HG03280 (cell line): ENCODE measurements around the gene GOLT1A.

ENCODE experiments used
- ATAC-seq: cut with Tn5 transposase; IDR thresholded peaks from one replicate; pipeline ENCODE4 v1.9.1; 2021; ENCODE audit warnings: mild to moderate bottlenecking, moderate library complexity; ENCODE audit not compliant: unreplicated experiment

The GOLT1A gene, protein sequence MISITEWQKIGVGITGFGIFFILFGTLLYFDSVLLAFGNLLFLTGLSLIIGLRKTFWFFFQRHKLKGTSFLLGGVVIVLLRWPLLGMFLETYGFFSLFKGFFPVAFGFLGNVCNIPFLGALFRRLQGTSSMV

DNA sequence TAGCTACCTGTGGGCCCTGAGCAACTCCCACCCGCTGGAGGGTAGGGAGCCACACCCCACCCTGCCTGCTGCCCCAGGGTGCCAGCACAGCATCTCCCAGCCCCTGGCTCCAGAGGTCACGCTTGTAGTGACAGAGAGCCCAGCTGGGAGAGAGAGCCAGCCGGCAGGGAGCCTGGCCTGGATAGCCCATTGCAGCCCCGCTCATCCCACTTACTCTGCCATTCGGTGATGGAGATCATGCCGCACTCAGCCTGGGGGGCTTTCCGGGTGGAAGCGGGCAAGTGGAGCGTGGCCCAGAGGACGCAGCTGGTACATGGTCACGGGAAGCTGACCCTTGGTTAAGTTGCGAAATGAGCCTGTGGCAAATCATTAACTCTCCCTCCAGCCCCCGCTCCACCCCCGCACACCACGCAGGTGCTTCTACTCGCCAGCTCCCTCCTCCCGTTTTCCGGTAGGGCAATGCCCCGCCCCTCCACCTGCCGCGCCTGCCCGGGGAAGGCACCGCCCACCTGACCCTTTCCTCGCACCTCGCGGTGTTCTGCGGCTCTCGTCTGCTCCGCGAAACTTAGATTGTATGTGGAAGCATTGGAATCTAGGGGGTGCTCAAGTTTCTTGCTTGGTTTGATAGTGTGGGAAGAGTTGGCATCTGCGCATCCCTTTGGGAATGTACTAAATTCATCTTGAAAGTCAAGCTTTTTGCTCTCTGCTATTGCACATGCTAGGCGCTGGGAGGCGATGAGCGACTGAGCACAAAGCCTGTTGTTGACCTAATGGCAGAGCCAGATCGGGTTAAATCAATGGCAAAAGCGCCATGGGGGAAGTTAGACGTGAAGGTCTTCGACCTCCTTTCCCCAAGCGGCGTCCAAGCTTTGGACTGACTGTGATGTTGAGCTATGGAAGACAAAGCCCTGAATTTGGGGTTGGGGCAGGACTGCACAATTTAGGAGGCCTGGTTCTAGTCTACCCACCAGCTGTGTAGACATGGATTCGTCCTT, at the start of gene GOLT1A:
GOLT1A (minus strand) TSS at position 321 of the 995 bp plus-strand sequence; CDS start at position 239, 82 bp downstream.
- no peak for ATAC-seq

DNA sequence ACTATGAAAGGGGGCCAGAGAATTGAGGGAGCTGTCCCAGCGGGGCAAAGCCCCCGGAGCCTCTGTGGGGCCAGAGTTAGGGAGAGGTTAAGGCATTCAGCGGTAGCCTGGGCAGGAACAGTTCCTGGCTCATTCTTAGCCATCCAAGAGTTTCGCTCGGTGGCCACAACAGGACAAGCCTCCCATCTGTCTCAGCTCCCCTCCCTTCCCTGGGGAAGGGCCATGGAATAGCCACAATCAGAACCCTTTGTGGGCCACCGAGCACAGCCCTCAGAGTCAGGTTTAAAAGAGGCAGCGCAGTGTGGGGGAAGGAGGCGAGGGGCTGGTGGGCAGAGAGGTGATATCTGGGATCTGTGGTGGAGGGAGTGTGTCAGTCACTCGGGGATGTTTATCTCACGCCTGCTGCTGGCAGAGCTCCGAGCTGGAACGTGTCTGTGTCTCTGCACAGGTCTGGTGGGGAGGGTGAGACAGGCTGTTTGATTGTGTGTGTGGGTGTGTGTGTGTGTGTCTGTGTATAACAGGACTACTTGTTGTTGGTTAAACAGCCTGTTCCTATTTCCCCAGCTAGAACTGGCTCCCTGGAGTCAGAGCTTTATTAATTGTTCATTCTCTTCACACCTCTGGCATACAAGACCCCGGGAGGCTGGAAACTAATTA, 49.6 kb upstream of the GOLT1A start:
- ATAC-seq = no peak

DNA sequence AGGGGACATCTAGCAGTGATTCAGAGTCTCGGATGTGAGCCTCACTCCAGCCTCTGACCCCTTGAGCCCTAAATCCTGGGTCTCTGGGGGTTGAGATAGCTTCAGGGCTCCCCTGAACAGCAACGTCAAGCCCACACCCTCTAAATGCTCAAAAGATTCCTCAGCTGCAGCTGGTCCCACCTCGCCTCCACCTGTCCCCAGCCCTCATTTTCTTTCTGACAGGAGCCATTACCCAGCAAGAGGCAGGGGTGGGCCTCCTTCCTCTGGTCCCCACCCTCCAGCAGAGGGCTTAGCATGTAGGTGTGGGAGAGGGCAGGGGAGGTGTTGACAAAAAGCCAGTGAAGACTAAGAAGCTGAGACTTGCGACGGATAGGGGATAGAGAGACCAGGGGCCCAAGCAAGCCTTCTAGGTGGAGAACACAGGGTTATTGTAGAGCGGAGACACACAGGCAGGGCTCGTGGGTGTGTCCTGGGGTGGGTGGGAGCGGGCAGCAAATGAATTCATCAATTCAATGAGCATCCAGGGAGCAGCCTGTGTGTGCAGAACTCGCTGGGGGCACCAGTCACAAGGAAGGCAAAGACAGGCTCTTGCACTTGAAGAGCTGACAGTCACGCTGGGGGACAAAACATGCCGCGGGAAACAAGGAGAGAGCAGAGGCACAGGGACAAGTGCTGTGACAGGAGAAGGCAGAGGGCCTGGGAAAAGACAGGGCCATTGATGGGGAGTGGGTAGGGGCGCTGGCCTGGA, 48.9 kb upstream of the GOLT1A start:
- ATAC-seq = no peak

DNA sequence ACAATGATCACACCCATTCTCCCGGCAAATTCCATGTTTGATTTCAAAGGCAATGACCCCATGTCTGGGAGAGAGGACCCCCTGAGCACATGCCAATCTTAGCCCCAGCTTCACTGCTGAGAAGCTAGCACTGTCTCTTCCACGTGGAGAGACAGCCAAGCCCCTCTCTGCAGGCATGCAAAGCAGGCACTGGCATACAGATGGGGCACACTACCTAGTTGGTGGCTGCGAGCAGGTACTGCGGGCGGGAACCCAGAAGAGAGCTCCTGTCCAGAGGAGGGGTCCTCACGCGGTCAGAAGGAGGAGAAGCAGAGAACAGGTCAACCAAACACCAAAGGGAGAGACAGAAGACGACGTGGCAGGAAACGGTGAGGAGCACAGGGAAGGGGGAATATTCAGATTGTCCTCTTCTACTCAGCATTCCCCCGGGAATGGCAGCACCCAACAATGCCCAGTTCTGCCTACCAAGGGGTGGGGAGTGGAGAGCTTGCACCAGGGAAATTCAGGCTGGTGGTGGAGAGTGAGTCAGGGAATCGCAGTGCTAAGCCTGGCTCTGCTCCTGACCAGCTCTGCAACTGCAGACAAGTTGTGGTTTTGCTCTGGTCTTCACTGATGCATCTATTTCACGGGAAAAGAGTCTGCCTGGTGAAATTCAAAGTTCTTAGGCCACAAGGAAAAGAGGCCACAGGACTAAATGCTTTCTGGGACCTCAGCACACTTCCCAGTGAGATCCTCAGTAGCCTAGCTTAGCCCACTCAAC, 48.1 kb upstream of the GOLT1A start:
- no peak for ATAC-seq

DNA sequence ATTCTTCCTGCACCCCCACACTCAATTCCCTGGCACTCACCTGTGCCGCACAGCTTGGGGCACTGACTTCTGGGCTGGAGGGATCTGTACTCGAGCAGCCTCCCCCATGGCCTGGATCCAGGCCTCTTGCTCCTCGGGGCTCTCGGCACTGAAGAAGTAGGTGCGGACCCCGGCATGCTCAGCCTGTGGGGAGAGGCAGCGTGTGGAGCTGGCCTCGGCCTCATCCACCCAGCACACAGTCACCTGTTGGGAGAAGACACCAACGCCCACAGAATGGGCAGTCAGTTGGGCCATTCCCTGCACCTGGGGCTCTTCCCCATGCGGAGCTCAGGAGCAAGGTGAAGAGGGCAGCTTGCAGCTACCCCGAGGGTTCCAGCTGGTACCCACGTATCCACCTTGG, 47.5 kb upstream of the GOLT1A start:
- no peak for ATAC-seq

DNA sequence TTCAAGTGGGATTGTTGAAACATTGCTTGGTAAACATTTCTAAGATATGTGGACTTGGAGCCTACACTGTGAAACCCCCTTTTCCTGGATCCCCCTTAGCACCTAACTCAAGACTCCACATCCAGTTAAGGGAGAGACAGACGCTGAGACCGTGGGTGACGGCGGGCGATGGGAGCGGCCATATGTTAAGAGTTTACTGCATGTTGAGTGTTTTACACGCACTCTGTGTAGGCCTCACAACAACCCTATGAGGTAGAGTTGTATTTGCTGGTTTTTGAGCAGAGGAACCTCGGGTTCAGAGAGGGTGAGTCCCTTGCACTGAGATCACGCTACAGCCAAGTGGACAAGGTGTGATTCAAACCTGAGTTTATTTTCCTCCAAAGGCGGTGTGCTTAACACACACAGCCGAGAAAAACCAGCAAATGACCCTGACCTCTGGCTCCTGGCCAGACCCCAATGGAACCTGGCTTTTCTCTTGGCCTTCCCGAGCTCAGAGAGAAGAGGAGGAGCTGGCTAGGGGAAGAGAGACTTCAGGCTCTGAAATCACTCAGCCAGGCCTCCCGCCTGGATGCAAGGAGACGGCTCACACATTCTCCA, 46.9 kb upstream of the GOLT1A start:
- no peak for ATAC-seq

DNA sequence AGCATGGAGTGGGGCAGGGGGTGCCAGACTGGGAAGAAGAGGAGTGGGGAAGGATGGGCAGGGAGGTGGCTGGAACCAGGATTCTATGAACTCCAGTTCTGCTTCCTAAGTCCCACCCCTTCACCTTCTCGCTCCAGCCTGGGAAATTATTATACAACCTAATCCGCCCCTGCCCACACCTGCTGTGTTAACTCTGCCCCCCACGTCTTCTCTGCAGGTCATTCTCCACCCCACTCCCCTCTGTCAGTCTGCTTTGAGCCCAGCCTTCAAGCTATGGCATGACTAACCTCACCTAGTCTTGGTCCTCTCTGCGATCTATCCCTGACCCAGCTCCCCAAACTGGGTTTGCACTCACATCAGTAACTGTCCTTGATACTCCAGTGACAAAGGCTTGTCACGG, 46.0 kb upstream of the GOLT1A start:
- ATAC-seq = no peak

DNA sequence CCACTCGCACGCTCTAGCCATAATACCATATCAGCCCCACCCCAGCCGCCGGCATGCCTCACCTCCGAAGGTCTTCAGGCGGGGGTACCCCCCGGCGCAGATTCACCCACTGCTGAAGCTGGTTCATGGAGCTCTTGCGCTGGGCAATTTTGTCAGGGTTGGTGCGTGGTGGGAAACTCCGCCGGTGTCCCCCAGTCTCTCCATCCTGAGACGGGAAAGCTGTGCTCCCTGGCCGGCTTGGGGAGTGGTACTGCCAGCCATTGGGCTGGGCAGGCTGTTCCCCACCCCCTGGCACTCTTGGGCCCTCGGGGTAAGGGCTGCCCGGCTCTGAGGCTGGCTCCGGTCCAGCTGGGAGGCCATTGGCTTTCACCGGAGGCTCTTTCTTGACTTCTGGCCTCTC, 45.4 kb upstream of the GOLT1A start:
- no peak for ATAC-seq

DNA sequence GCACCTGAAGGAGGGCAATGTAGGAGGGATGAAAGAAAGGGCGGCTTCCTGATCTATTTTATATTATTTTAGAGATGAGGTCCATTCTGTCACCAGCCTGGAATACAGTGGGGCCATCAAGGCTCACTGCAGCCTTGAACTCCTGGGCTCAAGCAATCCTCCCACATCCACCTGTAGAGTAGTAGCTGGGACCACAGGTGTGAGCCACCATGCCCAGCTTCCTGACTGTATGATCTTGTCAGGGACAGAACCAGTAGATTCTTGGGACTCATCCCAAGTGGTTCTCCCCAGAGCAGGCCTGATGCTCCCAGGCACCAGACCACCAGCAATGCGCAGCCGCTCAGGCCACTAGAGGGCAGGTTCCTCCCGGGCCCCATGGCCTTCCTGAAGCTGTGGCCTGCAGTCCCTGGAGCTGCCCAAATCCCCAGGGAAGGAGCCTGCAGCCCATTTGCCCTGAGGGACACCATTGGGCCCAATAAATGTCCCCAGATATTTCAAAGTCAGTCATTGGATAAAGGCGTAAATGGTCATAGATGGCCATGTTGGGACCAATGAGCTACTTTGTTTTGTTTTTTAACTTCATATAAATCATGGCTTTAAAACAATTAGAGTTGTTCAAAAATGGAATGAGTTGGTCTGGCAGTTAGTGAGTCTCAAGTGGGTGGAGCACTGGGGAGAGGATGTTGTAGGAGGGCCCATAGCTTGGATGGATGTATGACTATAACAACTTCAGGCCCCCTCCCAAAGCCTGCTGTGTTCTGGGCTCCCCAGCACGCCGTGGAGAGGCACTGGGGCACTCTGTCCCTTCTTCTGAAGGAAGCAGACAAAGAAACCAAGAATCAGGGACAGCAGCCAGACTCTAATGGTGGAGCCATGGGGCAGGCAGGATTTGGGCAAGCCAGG, 44.7 kb upstream of the GOLT1A start:
- no peak for ATAC-seq

DNA sequence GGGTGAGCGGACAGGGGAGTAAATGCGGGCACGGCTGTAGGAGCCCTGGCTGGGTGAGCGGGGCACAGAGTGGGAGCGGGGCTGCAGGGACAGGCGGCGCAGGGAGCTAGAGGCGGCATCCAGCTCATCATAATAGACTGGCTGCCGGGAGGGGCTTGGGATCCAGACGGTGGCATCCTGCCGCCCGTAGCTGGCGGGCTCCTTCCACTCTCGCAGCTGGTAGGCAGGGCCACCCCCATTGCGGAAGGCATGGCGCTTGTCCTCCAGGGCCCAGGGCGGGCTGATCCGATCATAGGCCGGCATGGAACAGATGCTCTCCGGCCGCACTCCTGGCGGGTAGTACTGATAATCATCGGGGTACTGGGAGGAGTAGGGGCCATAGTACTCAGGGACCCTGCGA, 43.7 kb upstream of the GOLT1A start:
- ATAC-seq = no peak

DNA sequence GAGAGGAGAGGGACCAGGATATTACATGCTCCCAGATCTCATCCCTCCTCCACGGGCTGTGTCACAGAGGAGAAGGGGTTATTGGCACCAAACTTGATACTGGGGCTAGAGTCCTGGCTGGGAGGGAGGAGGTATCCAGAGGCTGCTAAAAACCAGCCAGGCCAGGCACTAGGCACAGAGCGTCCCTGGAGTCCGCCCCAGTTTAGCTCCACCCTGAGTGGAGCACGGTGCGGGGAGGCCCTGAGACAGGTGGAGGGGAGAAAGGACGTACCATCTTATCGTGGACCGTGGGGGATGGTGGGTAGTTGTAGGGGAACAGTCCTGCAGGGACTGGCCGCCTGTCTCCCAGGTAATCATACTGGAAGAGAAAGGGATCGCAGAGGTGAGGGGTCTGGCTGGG, 42.7 kb upstream of the GOLT1A start:
- no peak for ATAC-seq

DNA sequence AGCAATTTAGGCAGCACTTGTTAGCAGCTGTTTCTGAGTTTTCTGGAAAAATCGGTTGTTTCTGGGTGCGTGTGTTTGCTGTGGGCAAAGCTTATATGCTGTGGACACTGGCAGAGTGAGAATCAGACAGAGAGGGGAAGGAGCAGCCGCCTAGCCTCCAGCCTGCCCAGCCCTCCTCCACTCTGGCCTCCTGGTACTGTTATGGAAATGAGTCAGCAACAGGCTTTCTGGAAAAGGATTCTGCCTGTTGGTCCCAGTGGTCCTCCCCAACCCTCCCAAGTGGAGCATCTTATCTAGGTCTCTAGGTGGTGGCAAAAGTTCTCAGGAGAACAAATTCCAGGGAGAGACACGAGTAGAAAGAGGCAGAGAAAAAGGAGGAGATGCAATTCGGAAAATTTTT, 42.2 kb upstream of the GOLT1A start:
- ATAC-seq = no peak

DNA sequence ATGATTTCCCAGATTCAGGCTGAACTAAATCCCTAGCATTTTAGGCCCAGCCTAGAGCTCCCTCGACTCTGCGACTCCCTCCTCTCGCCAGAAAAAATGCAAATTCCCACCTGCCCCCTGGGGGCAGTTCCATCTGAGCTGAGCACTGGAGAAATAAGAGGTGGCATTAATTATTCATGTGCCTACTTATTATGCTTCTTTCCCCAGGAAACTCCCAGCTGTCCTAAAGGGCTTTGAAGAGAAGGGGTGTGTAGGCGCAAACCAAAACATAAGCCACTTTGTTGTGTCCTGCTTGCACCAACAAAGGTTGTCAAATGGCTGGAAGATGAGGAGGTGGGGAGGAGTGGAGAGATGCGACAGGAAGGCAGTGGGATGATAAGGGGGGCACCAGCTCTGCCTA, 41.4 kb upstream of the GOLT1A start:
- ATAC-seq = no peak

DNA sequence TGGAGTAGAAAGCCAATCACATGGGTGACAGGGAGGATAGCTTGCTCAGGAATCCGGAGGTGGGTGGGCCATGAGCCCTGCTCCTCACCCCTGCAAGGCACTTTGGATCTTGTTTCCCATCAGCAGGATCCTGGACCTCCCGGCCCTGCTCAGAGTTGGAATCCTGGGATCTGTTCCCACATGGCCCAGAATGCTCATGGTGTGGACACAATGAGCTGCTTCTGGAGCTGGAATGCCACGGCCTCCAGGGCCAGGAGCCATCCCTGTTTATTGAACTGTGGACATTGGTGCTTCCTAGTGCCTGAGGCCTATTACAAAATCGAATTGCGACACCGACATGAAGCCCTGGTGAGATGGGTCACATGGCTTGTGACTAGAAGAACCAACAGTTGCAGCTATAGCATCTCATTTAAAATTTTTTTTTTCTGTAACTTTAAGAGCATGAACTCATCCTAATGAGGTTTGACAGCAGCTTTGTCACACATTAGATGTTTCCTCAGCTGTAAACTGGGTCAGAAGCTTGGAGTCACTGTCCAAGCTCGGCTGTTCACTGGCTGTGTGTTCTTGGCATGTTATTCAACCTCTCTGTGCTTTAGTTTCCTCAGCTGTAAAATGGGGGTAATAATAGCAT, 40.4 kb upstream of the GOLT1A start:
- no peak for ATAC-seq

DNA sequence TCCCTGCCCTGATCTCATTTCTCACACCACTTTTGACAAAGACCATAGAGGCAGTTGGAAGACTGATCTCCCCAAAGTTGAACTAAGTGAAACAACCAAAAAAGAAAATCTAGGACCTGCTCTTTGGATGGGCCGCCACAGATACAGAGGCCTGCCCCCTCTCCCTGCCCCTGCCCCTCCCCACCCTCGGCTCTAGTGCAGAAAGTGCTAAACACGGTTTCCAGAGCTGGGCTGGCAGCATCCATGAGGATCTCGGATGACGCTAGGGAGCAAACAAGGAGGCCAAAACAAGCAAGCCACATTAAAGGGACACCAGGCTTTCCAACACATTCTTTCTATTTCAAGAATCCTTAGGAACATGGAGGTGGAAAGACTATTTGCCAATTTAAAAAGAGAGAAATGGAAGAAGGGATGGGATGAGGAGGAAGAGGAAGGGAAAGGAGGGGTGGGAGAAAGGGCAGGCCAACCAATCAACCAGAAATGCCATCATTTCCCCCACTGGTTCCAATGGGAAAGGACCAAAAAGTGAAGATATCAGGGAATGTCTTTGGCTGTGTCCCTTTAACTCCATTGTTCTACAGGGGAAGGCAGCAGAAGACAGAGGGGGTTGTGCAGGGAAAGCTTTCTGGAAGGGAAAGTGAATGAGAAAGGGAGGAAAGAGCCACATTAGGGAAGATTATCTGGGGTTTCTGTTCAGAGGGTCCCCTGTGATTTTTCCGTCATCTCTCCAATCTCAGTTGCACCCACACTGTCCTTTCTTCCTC, 38.3 kb upstream of the GOLT1A start:
- no peak for ATAC-seq

DNA sequence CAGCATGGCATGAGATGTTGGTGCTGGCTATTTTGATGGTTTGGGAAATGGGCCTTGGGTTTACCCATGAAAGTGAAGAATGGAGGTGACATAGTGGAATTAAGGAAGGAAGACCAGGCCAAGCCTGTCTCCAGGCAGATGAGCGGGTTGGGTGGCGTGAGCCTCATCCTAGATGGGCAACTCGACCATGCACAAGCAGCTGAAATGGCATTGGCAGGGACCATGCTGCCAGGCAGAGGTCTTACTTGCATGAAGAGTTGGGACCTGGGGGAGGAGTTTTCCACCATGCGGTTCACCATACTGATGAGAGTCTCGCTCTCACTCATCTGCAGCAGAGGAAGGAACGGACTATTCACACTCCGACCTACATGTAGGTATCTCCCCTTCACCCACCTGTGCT, 37.5 kb upstream of the GOLT1A start:
- ATAC-seq = no peak

DNA sequence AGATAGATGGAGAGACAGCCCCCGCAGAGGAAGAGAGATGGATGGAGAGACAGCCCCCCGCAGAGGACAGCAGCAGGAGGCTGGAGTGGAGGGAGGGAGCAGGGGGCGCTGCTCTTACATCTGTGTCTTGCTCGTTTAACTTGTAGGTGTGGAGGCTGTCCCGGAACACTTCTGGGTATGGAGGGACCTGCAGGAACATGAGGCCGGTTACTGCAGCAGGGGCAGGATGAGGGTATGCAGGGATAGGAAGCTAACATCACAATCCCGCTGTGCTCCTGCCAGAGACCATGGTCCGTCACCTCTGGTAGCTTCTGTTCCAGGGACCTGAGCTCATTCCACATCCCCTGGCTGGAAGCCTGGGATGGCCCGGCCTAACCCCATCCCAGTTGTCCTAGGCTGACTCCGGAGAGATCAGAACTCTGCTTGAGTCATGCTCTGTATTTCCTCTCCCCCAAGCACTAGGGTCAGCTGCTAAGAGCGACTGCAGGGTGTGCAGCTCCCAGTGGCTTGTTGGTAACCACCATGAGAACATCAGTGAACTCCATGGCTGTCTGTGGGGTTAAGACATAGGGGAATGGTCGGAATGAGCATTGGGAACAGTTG, 36.7 kb upstream of the GOLT1A start:
- no peak for ATAC-seq
